Dendritic cell treated with granulocyte-macrophage colony-stimulating factor and Interleukin-4, amounts not matched to agents 40 ng/mL and 50 ng/mL, for 4 days (primary cell): ENCODE results near the gene AMIGO2.

Experiments used
- H3K27ac Mint-ChIP-seq: one replicate; pipeline ENCODE4 v1.8.0; 2022; ENCODE audit warnings: mild to moderate bottlenecking, mixed read lengths
- H3K27me3 Mint-ChIP-seq: one replicate; pipeline ENCODE4 v1.8.0; 2022; ENCODE audit warnings: mild to moderate bottlenecking, mixed read lengths
- H3K36me3 Mint-ChIP-seq: one replicate; pipeline ENCODE4 v1.8.0; 2022; ENCODE audit warnings: low read depth, mixed read lengths
- H3K4me1 Mint-ChIP-seq: one replicate; pipeline ENCODE4 v1.8.0; 2022; ENCODE audit warnings: low read depth, mixed read lengths
- H3K4me3 Mint-ChIP-seq: one replicate; pipeline ENCODE4 v1.8.0; 2022; ENCODE audit warnings: mild to moderate bottlenecking, moderate library complexity, mixed read lengths
- H3K9me3 Mint-ChIP-seq: one replicate; pipeline ENCODE4 v1.8.0; 2022; ENCODE audit warnings: mixed read lengths
- intact Hi-C: fragments of 100-400 bp; cut with micrococcal nuclease; formaldehyde crosslinking; loops from one replicate; pipeline ENCODE4 v1.15.0; 2022

The AMIGO2 gene

GRCh38 chr12:47028186-47028585 lies 51.6 kb downstream of the AMIGO2 start:
- Mint-ChIP-seq H3K9me3 (no peaks in the 10 kb centered on the region), H3K4me1 (no peaks in the 10 kb centered on the region), H3K27ac (no peak overlapping the region), H3K27me3 (peaks cover 2% of the 10 kb centered on the region), H3K36me3 (no peaks in the 10 kb centered on the region), H3K4me3 (no peak overlapping the region)
- intact Hi-C loops: loop anchor here (10.0 kb wide), 1 partner anchor 353 kb away; no protein-coding TSS in a partner anchor
